NCI-H146 treated with DMSO at 0.1 percent for 48 hours (cell line): ENCODE data around the gene ARHGAP10.
"Not testable (repeated sequence)": the region's sequence is repeated elsewhere in the genome, so short reads cannot be mapped to it uniquely, and the experiment has no call there.

Experiments used
- DNase-seq: peaks from one replicate; lab custom pipeline; 2025; ENCODE audit not compliant: unreplicated experiment; lab: John Stamatoyannopoulos, UW

The ARHGAP10 gene

GRCh38 chr4:147891476-147892115 lies 159.7 kb downstream of the ARHGAP10 start:
- DNase-seq, result no peak

GRCh38 chr4:147899512-147899911 lies 167.6 kb downstream of the ARHGAP10 start:
- DNase-seq, result no peak

DNA sequence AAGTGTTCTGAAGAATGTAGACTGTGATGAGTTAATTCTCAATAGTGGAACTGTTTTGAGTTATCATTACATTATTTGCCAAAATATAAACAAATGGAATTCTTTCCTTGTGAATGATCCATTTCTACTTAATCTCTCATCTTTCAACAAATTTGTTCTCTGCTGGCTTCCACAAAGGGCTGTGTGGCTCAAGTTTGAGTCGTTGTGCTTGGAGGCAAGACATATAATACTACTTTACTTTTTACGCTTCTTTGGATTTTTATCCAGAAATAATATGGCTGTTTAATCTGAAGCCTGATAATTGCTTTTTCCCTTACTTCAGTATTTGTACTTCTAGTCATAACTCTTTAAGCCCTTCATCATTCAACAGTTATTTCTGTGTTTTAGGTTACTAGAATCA lies 169.5 kb downstream of the ARHGAP10 start:
- no peak for DNase-seq

GRCh38 chr4:147901916-147902315 lies 170.0 kb downstream of the ARHGAP10 start:
- DNase-seq, result no peak

GRCh38 chr4:147909225-147909624 lies 177.3 kb downstream of the ARHGAP10 start:
- DNase-seq, result no peak

DNA sequence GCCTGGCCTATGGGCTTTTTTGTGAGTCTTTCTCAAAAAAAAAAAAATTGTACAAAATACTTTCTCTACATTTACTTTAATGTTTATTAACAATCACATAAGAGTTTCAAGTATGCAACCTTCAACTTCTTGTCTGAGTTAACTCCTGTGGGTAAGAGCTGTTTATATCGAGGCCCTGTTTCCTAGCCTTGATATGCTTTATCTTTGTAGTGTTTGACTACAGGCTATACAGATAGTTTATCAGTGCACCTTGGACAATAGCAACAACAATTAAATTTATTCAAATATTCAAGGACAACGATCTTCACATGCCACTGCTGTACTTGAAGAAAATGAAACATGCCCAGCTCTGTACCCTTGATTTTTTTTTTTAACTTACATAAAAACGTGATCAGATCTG lies 178.4 kb downstream of the ARHGAP10 start:
- no peak for DNase-seq

DNA sequence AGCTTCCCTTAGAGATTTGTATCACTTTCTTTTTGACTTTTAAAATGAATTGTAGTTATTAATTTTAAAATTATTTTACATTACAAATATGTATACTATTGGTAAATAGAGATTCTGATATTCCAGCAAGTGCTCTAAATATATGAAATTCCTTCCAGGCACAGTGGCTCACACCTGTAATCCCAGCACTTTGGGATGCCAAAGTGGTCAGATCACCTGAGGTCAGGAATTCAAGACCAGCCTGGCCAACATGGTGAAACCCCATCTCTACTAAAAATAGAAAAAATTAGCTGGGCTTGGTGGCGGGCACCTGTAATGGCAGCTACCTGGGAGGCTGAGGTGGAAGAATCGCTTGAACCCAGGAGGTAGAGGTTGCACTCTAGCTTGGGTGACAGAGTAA lies 180.2 kb downstream of the ARHGAP10 start:
- not testable (repeated sequence) for DNase-seq

GRCh38 chr4:147913137-147913536 lies 181.2 kb downstream of the ARHGAP10 start:
- DNase-seq, result no peak

GRCh38 chr4:147916351-147916750 lies 184.5 kb downstream of the ARHGAP10 start:
- DNase-seq, result no peak

DNA sequence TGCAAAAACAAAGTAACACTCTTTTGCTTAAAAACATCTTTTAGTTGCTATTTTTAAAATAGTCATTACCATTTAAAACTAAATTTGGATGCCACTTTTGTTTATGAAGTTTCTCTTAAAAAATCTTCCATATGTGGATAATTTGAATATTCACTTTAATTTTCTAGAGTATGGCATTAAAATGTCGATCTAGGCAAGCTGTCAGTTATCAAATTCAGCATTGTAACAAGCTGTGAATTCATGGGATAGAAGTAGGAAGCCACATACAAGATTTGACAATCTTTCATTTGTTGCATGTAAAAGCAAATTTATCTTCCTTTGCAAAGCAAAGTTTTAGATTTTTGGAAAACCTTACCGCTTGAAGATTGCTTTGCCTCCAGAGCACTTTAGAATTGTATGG lies 191.5 kb downstream of the ARHGAP10 start:
- DNase-seq, result no peak

DNA sequence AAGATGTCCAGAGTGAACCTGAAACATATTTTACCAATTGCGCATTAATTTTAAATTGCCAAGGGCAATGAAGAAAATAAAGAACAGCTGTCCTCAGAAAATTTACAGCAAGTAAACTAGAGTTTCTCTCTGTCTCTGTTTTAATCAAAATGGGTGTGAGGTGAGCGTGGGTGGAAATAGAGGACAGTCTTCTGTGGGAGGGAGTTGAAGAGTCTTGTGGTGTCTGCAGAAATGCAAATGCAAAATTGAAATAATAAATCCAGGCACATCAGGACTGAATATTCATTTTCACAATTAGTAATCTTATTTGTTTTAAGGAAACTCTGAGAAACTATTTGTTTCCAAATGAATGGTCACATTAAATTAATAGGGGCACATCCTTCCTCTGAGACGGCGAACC lies 192.0 kb downstream of the ARHGAP10 start:
- DNase-seq, result no peak

DNA sequence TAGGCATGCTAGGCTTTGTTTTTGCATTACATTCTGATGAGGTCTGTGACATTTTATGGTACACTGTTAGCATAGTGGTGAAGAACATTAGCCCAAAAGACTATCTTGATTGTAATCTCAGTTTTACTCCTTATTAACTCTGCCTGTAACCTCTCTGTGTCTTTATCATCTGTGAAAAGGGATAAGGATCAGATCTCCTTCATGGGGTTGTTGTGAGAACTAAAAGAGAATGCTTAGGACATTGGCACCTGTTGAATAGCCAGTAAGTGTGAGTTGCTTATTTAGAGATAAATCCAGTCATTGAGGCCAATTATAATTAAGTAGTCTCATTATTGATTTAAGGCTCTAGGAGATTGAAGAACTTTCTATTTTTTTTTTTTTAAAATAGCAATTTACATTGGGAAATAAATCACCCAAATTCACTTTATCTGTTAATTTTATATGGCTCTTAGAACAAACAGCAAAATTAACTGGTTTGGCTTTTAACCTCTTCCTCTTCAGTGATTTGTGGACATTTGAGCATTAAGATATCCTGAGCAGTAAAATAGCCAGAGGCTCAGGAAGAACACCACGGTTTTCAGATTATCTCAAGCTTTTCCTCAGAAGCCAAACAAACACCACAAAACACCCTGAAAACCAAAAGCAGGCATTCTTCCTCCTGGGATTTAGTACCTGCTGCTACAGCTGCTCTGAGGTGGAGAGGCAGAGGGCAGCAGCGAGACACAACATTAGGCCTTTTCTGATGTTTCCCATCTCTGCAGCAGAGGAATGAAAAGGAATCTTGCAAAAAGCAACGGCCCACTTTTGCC lies 192.9 kb downstream of the ARHGAP10 start:
- DNase-seq, result no peak

DNA sequence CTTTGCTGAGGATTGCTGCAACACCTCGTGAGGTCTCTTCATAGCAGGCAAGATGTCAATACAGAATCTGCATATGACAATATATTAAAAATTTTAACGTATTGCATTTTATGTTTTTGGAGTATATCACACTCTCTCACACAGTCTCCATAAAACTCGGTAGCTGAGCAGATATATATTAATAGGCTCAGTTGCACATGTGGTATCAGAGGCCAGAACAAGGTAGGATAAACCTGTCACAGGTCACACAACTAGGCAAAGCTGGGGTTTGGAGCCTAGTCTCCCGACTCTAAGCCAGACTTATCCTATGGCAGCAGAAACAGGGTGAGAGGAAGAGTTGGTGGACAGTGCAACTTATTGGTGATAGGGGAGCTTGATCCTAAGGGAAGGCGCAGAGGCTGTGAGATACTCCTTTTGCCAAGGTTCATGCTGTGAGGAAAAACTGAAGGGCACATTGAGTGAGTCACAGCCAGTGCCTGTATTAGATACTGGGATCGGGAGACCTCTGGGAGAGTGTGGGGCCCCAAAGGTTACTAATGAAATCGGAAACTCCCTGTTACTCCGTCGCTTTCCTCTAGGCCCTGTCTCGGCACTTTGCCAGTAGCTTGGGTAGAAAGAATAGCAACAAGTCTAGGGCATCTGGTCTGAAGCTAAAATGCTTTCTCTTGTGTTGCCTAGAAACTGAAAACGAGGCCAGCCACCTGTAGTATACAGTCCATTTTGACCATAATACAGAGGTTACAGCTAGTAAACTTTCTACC lies 195.7 kb downstream of the ARHGAP10 start:
- DNase-seq, result no peak

DNA sequence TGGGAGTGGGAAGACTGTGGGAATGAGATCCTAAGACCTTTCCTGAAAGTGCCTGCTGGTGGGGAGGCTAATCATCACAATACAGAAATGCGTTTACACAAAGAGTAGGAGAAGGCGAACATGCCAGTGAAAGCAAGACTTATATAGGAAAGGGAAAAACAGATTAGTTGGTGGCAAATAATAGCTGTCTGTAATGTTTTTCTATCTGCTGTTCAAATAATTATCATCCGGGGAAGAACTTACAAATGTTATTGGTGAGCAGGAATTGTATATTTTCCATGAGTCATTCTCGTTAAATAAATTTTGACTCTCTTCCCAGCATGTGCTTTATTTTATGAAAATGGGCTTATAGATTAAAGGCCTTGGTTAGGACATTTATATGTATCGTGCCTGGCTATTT lies 196.5 kb downstream of the ARHGAP10 start:
- no peak for DNase-seq

GRCh38 chr4:147929746-147930145 lies 197.9 kb downstream of the ARHGAP10 start:
- DNase-seq, result no peak

DNA sequence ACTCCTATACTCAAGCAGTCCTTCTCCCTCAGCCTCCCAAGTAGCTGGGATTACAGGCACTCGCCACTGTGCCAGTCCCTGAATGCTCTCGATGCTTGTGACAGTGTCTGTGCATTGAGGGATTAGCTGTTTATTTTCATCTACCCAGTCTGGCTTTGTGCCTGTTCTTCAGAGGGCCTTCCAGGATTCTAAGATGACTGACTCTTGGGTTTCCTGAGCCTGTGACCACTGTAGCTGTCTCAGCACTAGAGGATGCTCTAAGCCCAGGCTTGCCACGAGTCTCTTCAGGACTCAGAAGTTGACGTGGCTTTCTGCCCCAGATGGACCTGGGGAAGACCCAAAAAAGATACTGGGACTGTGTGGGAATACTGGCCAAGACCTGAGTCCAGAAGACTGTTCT lies 201.4 kb downstream of the ARHGAP10 start:
- no peak for DNase-seq

- DNase-seq, result no peak
Measured at GRCh38 chr4:147933779-147934178, 201.9 kb downstream of the ARHGAP10 start.

GRCh38 chr4:147938496-147938895 lies 206.6 kb downstream of the ARHGAP10 start:
- DNase-seq, result no peak

GRCh38 chr4:147940171-147940570 lies 208.3 kb downstream of the ARHGAP10 start:
- DNase-seq, result no peak

- no peak for DNase-seq
Measured at GRCh38 chr4:147941373-147941772, 209.5 kb downstream of the ARHGAP10 start.

- DNase-seq, result no peak
Measured at GRCh38 chr4:147942729-147943128, 210.8 kb downstream of the ARHGAP10 start.

GRCh38 chr4:147943159-147943638 lies 211.3 kb downstream of the ARHGAP10 start:
- no peak for DNase-seq
